Panc1 (cell line): ENCODE data around the gene PDE4B. TPM values are rescaled to one million over a fixed set of nuclear protein-coding genes. Genes with fewer than 3 reads are reported as not detected.
A peak's percentile ranks its signal among the peaks of the same experiment; 100 is the strongest.

Experiments used
- ATAC-seq: fragments of 200-7000 bp; cut with Tn5 transposase; 2 replicates; pipeline ENCODE4 v1.9.1; 2020; ENCODE audit warnings: mild to moderate bottlenecking, moderate library complexity
- BruUV-seq: library from RNA; stranded (reverse); fragments of 400-500 nt; replicated peaks from 2 replicates; lab custom pipeline; 2021; lab: Mats Ljungman, UMichigan
- CTCF ChIA-PET: fragments of 300-600 bp; sonication (Branson Sonifier 250); formaldehyde crosslinking; loops from one replicate; lab custom pipeline; 2022; ENCODE audit warnings: antibody characterized with exemption; lab: Charles Lee
- POLR2A ChIA-PET: fragments of 300-600 bp; sonication (Branson Sonifier 250); formaldehyde crosslinking; loops from one replicate; lab custom pipeline; 2022; ENCODE audit warnings: antibody characterized with exemption; lab: Charles Lee
- DNase-seq: peaks from one replicate; pipeline ENCODE4 v3.0.0-alpha.2; 2010; ENCODE audit warnings: low read depth, low spot score
- H3K27ac ChIP-seq: 2 replicates; pipeline ENCODE4 v1.5.1; 2011; ENCODE audit warnings: mild to moderate bottlenecking, low read length, inconsistent platforms
- H3K27me3 ChIP-seq: fragments of 200-500 bp; sonication (Bioruptor generic); 2 replicates; pipeline ENCODE4 v1.6.0; 2014; ENCODE audit warnings: low read length, inconsistent platforms; ENCODE audit not compliant: control insufficient read depth, insufficient read depth
- H3K36me3 ChIP-seq: fragments of 200-500 bp; sonication (Bioruptor generic); 2 replicates; pipeline ENCODE4 v1.5.1; 2014; ENCODE audit warnings: inconsistent platforms, mild to moderate bottlenecking, low read length, moderate library complexity; ENCODE audit not compliant: control insufficient read depth, insufficient read depth
- H3K4me1 ChIP-seq: 2 replicates; pipeline ENCODE4 v1.5.1; 2011; ENCODE audit warnings: inconsistent platforms, mild to moderate bottlenecking, low read length, moderate library complexity; ENCODE audit not compliant: control insufficient read depth, insufficient read depth
- H3K4me3 ChIP-seq, 2 experiments: 2 replicates each; pipeline ENCODE4 v1.5.1; 2011 to 2012; ENCODE audit warnings: low read depth in 2 of 2, low read length in 2 of 2, mild to moderate bottlenecking in 2 of 2, inconsistent platforms in 1 of 2, moderate library complexity in 1 of 2
- H3K9me3 ChIP-seq: fragments of 200-500 bp; sonication (Bioruptor generic); 2 replicates; pipeline ENCODE4 v1.5.1; 2014; ENCODE audit warnings: low read depth, mild to moderate bottlenecking, inconsistent platforms, low read length, moderate library complexity; ENCODE audit not compliant: control insufficient read depth, insufficient read depth
- POLR2AphosphoS5 ChIP-seq: IDR thresholded peaks from 2 replicates; pipeline ENCODE4 v1.6.1; 2012; ENCODE audit warnings: mild to moderate bottlenecking, low read depth, low read length, moderate library complexity
- REST ChIP-seq, 2 experiments: IDR thresholded peaks; 2 replicates each; pipeline ENCODE4 v1.6.1; 2011 to 2012; ENCODE audit warnings: low read depth in 2 of 2, control low read depth in 1 of 2, low read length in 1 of 2, mild to moderate bottlenecking in 1 of 2, moderate library complexity in 1 of 2; ENCODE audit not compliant: insufficient read depth in 1 of 2
- SIN3A ChIP-seq: IDR thresholded peaks from 2 replicates; pipeline ENCODE4 v1.6.1; 2012; ENCODE audit warnings: low read depth, mild to moderate bottlenecking, low read length, moderate library complexity, borderline replicate concordance; ENCODE audit not compliant: insufficient read depth
- TCF7L2 ChIP-seq: IDR thresholded peaks from 2 replicates; pipeline ENCODE4 v1.6.1; 2011; ENCODE audit warnings: mild to moderate bottlenecking, low read depth, low read length, inconsistent platforms
- in situ Hi-C: cut with HindIII; loops from 2 replicates; pipeline ENCODE4 v1.10.0; 2016; ENCODE audit warnings: low sequenced_read_pairs, low pct_unique_long_range_greater_than_20kb
- intact Hi-C: fragments of 100-400 bp; cut with micrococcal nuclease; formaldehyde crosslinking; loops from one replicate; pipeline ENCODE4 v1.10.0; 2022; ENCODE audit not compliant: unreplicated experiment
- total RNA-seq: library from RNA; stranded (reverse); gene quantifications from one replicate; pipeline ENCODE4 v1.2.1, GENCODE V29; 2021; ENCODE audit not compliant: unreplicated experiment
- TF ChIP-seq, protein P1 (sequence below): fragments of 450-650 bp; IDR thresholded peaks from 2 replicates; pipeline ENCODE4 v1.5.1; 2017; ENCODE audit warnings: mild to moderate bottlenecking

PDE4B gene
- total RNA-seq, 1 experiment from 2014 or later = 0.26 TPM

GRCh38 chr1:66251546-66251945, 458.9 kb downstream of the PDE4B start:
- ChIA-PET POLR2A (no interaction called here), CTCF (no interaction called here)
- H3K27ac ChIP-seq = no peak overlapping the region
- no peaks in the 10 kb centered on the region for H3K4me1 ChIP-seq
- DNase-seq (no peak), ATAC-seq (no peak)
- no peaks in the 10 kb centered on the region for H3K36me3 ChIP-seq
- H3K27me3 ChIP-seq = peaks cover 2% of the 10 kb centered on the region
- no peaks in the 10 kb centered on the region for H3K9me3 ChIP-seq
- TF ChIP-seq SIN3A = no peak
- no peak for TF ChIP-seq POLR2AphosphoS5
- TF ChIP-seq TCF7L2 = no peak
- TF ChIP-seq, protein P1, sequence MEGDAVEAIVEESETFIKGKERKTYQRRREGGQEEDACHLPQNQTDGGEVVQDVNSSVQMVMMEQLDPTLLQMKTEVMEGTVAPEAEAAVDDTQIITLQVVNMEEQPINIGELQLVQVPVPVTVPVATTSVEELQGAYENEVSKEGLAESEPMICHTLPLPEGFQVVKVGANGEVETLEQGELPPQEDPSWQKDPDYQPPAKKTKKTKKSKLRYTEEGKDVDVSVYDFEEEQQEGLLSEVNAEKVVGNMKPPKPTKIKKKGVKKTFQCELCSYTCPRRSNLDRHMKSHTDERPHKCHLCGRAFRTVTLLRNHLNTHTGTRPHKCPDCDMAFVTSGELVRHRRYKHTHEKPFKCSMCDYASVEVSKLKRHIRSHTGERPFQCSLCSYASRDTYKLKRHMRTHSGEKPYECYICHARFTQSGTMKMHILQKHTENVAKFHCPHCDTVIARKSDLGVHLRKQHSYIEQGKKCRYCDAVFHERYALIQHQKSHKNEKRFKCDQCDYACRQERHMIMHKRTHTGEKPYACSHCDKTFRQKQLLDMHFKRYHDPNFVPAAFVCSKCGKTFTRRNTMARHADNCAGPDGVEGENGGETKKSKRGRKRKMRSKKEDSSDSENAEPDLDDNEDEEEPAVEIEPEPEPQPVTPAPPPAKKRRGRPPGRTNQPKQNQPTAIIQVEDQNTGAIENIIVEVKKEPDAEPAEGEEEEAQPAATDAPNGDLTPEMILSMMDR = no peak
- no peak for TF ChIP-seq REST (IDR thresholded peaks at IDR 0.05; ENCODE audit: insufficient read depth in 1 of 2, low read depth in 2 of 2, low read length in 1 of 2)
- BruUV-seq = no TSS peak
- in situ Hi-C loops = no loop called here
- intact Hi-C loops = loop anchor here (5.0 kb wide), 1 partner anchor 476 kb away; no protein-coding TSS in a partner anchor
- no peak overlapping the region for H3K4me3 ChIP-seq

- Histone ChIP-seq H3K36me3 (no peaks in the 10 kb centered on the region), H3K27me3 (peaks cover 2% of the 10 kb centered on the region), H3K4me3 (no peak overlapping the region), H3K27ac (no peak overlapping the region), H3K9me3 (no peaks in the 10 kb centered on the region), H3K4me1 (no peaks in the 10 kb centered on the region)
- DNase-seq = peak; percentile 69
- in situ Hi-C loops = no loop called here
- peak; percentile 90 for ATAC-seq
- TF ChIP-seq, protein P1 = peak; percentile 71; the same call in 1 of the 2 replicates
- no peak for TF ChIP-seq TCF7L2
- POLR2A ChIA-PET = no interaction called here
- CTCF ChIA-PET = no interaction called here
- intact Hi-C loops = loop anchor here (1.0 to 5.0 kb wide), 2 partner anchors 193 to 474 kb away; no protein-coding TSS in a partner anchor
- no TSS peak for BruUV-seq
Observed at GRCh38 chr1:66253330-66253921, 460.7 kb downstream of the PDE4B start.
